A549 treated with dexamethasone at 1 μM for 4 hours (cell line): ENCODE results near the gene PKDCC. TPM values are rescaled to one million over a fixed set of nuclear protein-coding genes. Genes with fewer than 3 reads are reported as not detected.

Source experiments
- total RNA-seq: library from RNA; stranded (reverse); fragments of 200-300 nt; extraction: Qiagen RNA extraction; gene quantifications from 5 replicates; pipeline ENCODE4 v1.2.3, GENCODE V29; 2022

The PKDCC gene
- 19.6 to 26.0 TPM (median 21.8 TPM) in 5 replicates for total RNA-seq

GRCh38 chr2:42047488-42048298, at the start of gene PKDCC:
TSS of gene PKDCC (plus strand) at chr2:42048021. CDS start at chr2:42048200, 179 bp downstream.

Other genes with a start within 250 kb of the PKDCC start
- 24.1 to 33.5 TPM (median 29.6 TPM) in 5 replicates for gene EML4, start 121.3 kb downstream of the PKDCC start, total RNA-seq